Right lobe of liver (tissue), 6 donors: ENCODE data around the gene ATP6V0B. TPM values are rescaled to one million over a fixed set of nuclear protein-coding genes. Genes with fewer than 3 reads are reported as not detected.

ENCODE experiments used
- ATAC-seq, 4 donors: fragments of 200-7000 bp; cut with Tn5 transposase; one replicate each; pipeline ENCODE4 v1.9.1; 2020; ENCODE audit warnings: mild to moderate bottlenecking in 4 of 4, moderate library complexity in 4 of 4
- DNase-seq, 3 donors: peaks; one replicate each; pipeline ENCODE4 v3.0.0-alpha.2; 2020
- H3K27ac ChIP-seq, 3 donors: fragments of 200-600 bp; one replicate each; pipeline ENCODE4 v1.8.0; 2022
- H3K27me3 ChIP-seq, 2 donors: fragments of 200-600 bp; one replicate each; pipeline ENCODE4 v1.8.0; 2022
- H3K36me3 ChIP-seq, 4 donors: fragments of 200-600 bp; sonication (generic) in 1 of 4; one replicate each; pipeline versions ENCODE4 v1.5.1 to v1.8.0; 2017 to 2022; ENCODE audit warnings: control low read depth in 1 of 4
- H3K4me1 ChIP-seq, 4 donors: fragments of 200-600 bp; sonication (generic) in 1 of 4; one replicate each; pipeline versions ENCODE4 v1.5.1 to v1.8.0; 2017 to 2022; ENCODE audit warnings: control low read depth in 1 of 4
- H3K4me3 ChIP-seq, 3 donors: fragments of 200-600 bp; one replicate each; pipeline ENCODE4 v1.8.0; 2022
- H3K9me3 ChIP-seq, 4 donors: fragments of 200-600 bp; sonication (generic) in 1 of 4; one replicate each; pipeline versions ENCODE4 v1.5.1 to v1.8.0; 2017 to 2022; ENCODE audit warnings: control low read depth in 1 of 4
- POLR2A ChIP-seq: fragments of 450-650 bp; IDR thresholded peaks from one replicate; pipeline ENCODE4 v1.6.1; 2017; ENCODE audit warnings: antibody characterized with exemption, mild to moderate bottlenecking
- WGBS: methylation state at CpG from one replicate; pipeline ENCODE4 v1.1.6; 2018; ENCODE audit warnings: low coverage, low lambda C conversion rate; ENCODE audit not compliant: insufficient coverage; ENCODE audit errors: missing lambda C conversion rate; 5-methylcytosine and 5-hydroxymethylcytosine counted together
- intact Hi-C, 2 donors: fragments of 100-400 bp; cut with DNase I; formaldehyde crosslinking; loops; one replicate each; pipeline versions ENCODE4 v1.11.2 to v1.14.1; 2022
- total RNA-seq, 6 experiments: library from RNA; depleted of rRNA in 2 of 6; stranded (reverse); fragments of >200 nt in 2 of 6; fragmentation: NEBNext Ultra II Directional in 3 of 6; extraction: Animal tissue kit (Norgen Biotek cat#: 25700) in 3 of 6; gene quantifications; one replicate each; pipeline versions ENCODE4 v1.1.0 to v1.2.4, GENCODE V29; 2016 to 2023
- TF ChIP-seq, protein P1 (sequence below), 4 donors: fragments of 200-600 bp in 3 of 4; fragments of 450-650 bp in 1 of 4; IDR thresholded peaks; one replicate each; pipeline versions ENCODE4 v1.5.1 to v1.8.0; 2016 to 2022; ENCODE audit warnings: antibody characterized with exemption in 4 of 4, mild to moderate bottlenecking in 2 of 4
- donor health status: DM: no; HTN: yes; CAD: no.
- donor health status: DM: no; HTN: no; CAD: no.
- donor health status: DM: no; HTN: no; CAD: no.
- donor health status: DM: no; HTN: yes; CAD: no.
- donor health status: DM: no; HTN: yes; CAD: no.

The ATP6V0B gene
- total RNA-seq, 6 experiments from 2014 or later = 64.4 to 142 (median 76.9) TPM

DNA sequence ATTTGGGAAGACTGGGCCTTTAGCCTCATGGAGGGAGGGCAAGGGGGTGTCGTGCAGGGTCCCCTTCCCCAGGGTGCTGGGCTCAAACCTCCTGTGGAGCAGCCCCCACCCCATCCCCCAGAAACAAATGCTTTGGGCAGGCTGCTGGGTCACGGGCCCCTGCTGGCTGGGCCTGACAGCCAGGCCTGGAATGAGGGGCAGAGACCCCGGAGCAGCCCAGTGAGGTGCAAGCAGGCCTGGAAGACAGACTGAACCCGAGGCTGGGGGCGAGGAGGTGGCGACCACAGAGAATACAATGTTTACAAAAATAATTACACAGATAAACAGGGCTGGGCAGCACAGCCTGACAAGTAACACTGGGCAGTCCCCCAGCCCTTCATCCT, 22.0 kb downstream of the ATP6V0B start:
- Histone ChIP-seq H3K9me3 (no peaks in the 10 kb centered on the region), H3K36me3 (no peaks in the 10 kb centered on the region), H3K27ac (no peak overlapping the region), H3K4me3 (no peak overlapping the region), H3K4me1 (no peaks in the 10 kb centered on the region), H3K27me3 (no peaks in the 10 kb centered on the region)
- 83% methylated on average over 2 of the region's 6 CpGs for WGBS
- ATAC-seq = no peak
- DNase-seq = no peak
- intact Hi-C loops = no loop called here
- TF ChIP-seq POLR2A = no peak
- TF ChIP-seq, protein P1, sequence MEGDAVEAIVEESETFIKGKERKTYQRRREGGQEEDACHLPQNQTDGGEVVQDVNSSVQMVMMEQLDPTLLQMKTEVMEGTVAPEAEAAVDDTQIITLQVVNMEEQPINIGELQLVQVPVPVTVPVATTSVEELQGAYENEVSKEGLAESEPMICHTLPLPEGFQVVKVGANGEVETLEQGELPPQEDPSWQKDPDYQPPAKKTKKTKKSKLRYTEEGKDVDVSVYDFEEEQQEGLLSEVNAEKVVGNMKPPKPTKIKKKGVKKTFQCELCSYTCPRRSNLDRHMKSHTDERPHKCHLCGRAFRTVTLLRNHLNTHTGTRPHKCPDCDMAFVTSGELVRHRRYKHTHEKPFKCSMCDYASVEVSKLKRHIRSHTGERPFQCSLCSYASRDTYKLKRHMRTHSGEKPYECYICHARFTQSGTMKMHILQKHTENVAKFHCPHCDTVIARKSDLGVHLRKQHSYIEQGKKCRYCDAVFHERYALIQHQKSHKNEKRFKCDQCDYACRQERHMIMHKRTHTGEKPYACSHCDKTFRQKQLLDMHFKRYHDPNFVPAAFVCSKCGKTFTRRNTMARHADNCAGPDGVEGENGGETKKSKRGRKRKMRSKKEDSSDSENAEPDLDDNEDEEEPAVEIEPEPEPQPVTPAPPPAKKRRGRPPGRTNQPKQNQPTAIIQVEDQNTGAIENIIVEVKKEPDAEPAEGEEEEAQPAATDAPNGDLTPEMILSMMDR (IDR thresholded peaks at IDR 0.05) = no peak

- TF ChIP-seq, protein P1 (IDR thresholded peaks at IDR 0.05) = no peak
- no peak for TF ChIP-seq POLR2A
- ATAC-seq (peak in 1 of 4 donors; percentile 15), DNase-seq (no peak)
- Histone ChIP-seq H3K9me3 (no peaks in the 10 kb centered on the region), H3K4me3 (no peak overlapping the region), H3K27me3 (no peaks in the 10 kb centered on the region), H3K4me1 (no peaks in the 10 kb centered on the region), H3K36me3 (no peaks in the 10 kb centered on the region), H3K27ac (no peak overlapping the region)
- intact Hi-C loops = no loop called here
- WGBS = 75% methylated on average over 4 of the region's 22 CpGs
Measured at GRCh38 chr1:43997295-43997999, 22.7 kb downstream of the ATP6V0B start.

- TF ChIP-seq, protein P1 (IDR thresholded peaks at IDR 0.05) = no peak
- TF ChIP-seq POLR2A = no peak
- no peak overlapping the region for H3K27ac ChIP-seq
- H3K9me3 ChIP-seq = no peaks in the 10 kb centered on the region
- H3K4me1 ChIP-seq = no peaks in the 10 kb centered on the region
- DNase-seq = no peak
- no peaks in the 10 kb centered on the region for H3K27me3 ChIP-seq
- ATAC-seq = no peak
- H3K36me3 ChIP-seq = no peaks in the 10 kb centered on the region
- H3K4me3 ChIP-seq = no peak overlapping the region
- 55% methylated on average over 3 of the region's 11 CpGs for WGBS
- intact Hi-C loops = no loop called here
Measured at GRCh38 chr1:43998000-43998378, 23.2 kb downstream of the ATP6V0B start.

DNA sequence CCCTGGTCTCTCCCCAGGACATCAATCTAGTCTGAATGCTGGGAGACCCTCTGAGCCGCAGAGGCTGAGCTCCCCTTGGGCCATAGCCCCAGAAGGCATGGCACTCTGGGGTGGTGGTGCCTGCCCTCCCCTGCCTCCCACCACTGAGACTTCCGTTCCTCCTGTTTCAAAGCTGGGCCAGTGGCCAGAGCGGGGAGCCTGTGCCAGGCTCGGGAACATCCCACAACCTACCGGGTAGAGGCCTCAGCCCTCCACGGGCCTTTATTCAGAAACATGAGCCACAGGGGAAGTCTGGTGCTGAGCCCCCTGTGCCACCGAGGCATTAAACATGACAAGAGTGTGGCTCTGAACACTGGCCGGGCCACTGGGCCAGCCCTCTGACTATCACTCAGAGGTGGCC, 24.7 kb downstream of the ATP6V0B start:
- Histone ChIP-seq H3K27ac (no peak overlapping the region), H3K4me3 (no peak overlapping the region), H3K9me3 (no peaks in the 10 kb centered on the region), H3K36me3 (no peaks in the 10 kb centered on the region), H3K4me1 (no peaks in the 10 kb centered on the region), H3K27me3 (no peaks in the 10 kb centered on the region)
- no peak for DNase-seq
- intact Hi-C loops = no loop called here
- no peak for ATAC-seq
- WGBS = 83% methylated on average over 1 of the region's 8 CpGs
- TF ChIP-seq, protein P1 (IDR thresholded peaks at IDR 0.05) = no peak
- TF ChIP-seq POLR2A = no peak
